Progenitor cell of endocrine pancreas (in vitro differentiated cells): ENCODE results near the gene SPRED2. TPM values are rescaled to one million over a fixed set of nuclear protein-coding genes. Genes with fewer than 3 reads are reported as not detected.

Experiments used
- DNase-seq: peaks from one replicate; pipeline ENCODE4 v3.0.0; 2021; ENCODE audit warnings: low spot score; ENCODE audit not compliant: unreplicated experiment
- H3K27ac Mint-ChIP-seq: 2 replicates; pipeline ENCODE4 v1.8.0; 2021; ENCODE audit warnings: mild to moderate bottlenecking, moderate library complexity, mixed read lengths
- H3K27me3 Mint-ChIP-seq: 2 replicates; pipeline ENCODE4 v1.8.0; 2021; ENCODE audit warnings: mixed read lengths
- H3K36me3 Mint-ChIP-seq: 2 replicates; pipeline ENCODE4 v1.8.0; 2022; ENCODE audit warnings: mixed read lengths; ENCODE audit not compliant: insufficient read depth
- H3K4me1 Mint-ChIP-seq: 2 replicates; pipeline ENCODE4 v1.8.0; 2021; ENCODE audit warnings: low read depth, mixed read lengths
- H3K4me3 Mint-ChIP-seq: 2 replicates; pipeline ENCODE4 v1.8.0; 2021; ENCODE audit warnings: low read depth, mild to moderate bottlenecking, moderate library complexity, mixed read lengths
- H3K9me3 Mint-ChIP-seq: 2 replicates; pipeline ENCODE4 v1.8.0; 2021; ENCODE audit warnings: low read depth, mixed read lengths
- CTCF ChIP-seq: fragments of 200-600 bp; sonication (generic); IDR thresholded peaks from one replicate; pipeline ENCODE4 v1.5.0; 2021; ENCODE audit warnings: antibody characterized with exemption, mild to moderate bottlenecking; ENCODE audit not compliant: unreplicated experiment
- total RNA-seq: library from RNA; stranded (reverse); gene quantifications from 2 replicates; pipeline ENCODE4 v1.2.1, GENCODE V29; 2021

SPRED2 gene
- total RNA-seq, 1 donor from 2014 or later, result 38.6 TPM

- DNase-seq, result no peak
- H3K9me3 Mint-ChIP-seq, result no peaks in the 10 kb centered on the region
- H3K36me3 Mint-ChIP-seq, result peaks cover 1% of the 10 kb centered on the region
- no peak overlapping the region for H3K27ac Mint-ChIP-seq
- peaks cover 35% of the 10 kb centered on the region for H3K4me1 Mint-ChIP-seq
- H3K4me3 Mint-ChIP-seq, result no peak overlapping the region
- no peaks in the 10 kb centered on the region for H3K27me3 Mint-ChIP-seq
- no peak for TF ChIP-seq CTCF
Observed at GRCh38 chr2:65377556-65378192, 54.7 kb downstream of the SPRED2 start.

GRCh38 chr2:65375723-65376122 lies 56.7 kb downstream of the SPRED2 start:
- Mint-ChIP-seq H3K27ac (no peak overlapping the region), H3K4me1 (peaks cover 37% of the 10 kb centered on the region), H3K9me3 (no peaks in the 10 kb centered on the region), H3K4me3 (no peak overlapping the region), H3K27me3 (no peaks in the 10 kb centered on the region), H3K36me3 (peaks cover 1% of the 10 kb centered on the region)
- DNase-seq, result no peak
- no peak for TF ChIP-seq CTCF

GRCh38 chr2:65374999-65375398 lies 57.4 kb downstream of the SPRED2 start:
- DNase-seq, result no peak
- Mint-ChIP-seq H3K27ac (no peak overlapping the region), H3K4me3 (no peak overlapping the region), H3K36me3 (no peaks in the 10 kb centered on the region), H3K9me3 (no peaks in the 10 kb centered on the region), H3K27me3 (no peaks in the 10 kb centered on the region), H3K4me1 (peaks cover 39% of the 10 kb centered on the region)
- no peak for TF ChIP-seq CTCF

DNA sequence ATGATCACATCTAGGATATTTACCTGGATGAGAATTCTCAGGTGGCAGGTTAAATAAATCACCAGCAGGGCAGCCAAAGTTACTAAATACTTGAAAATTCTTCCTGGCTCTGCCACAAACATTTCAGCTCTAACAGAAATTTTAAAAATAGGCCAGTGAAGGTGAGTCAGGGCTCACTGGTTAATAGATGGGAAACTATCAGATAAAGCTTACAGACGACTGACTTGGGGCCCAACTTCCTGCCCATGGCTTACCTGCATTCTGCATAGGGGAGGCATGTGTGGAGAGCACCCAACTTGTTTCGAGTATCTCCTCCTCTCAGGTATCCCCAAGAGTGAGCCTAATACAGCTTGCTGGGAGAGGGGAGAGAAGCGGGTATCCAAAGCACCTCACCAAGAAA lies 57.8 kb downstream of the SPRED2 start:
- no peaks in the 10 kb centered on the region for H3K27me3 Mint-ChIP-seq
- no peak for TF ChIP-seq CTCF
- H3K9me3 Mint-ChIP-seq, result no peaks in the 10 kb centered on the region
- DNase-seq, result no peak
- H3K4me3 Mint-ChIP-seq, result no peak overlapping the region
- no peaks in the 10 kb centered on the region for H3K36me3 Mint-ChIP-seq
- H3K27ac Mint-ChIP-seq, result no peak overlapping the region
- peaks cover 39% of the 10 kb centered on the region for H3K4me1 Mint-ChIP-seq

DNA sequence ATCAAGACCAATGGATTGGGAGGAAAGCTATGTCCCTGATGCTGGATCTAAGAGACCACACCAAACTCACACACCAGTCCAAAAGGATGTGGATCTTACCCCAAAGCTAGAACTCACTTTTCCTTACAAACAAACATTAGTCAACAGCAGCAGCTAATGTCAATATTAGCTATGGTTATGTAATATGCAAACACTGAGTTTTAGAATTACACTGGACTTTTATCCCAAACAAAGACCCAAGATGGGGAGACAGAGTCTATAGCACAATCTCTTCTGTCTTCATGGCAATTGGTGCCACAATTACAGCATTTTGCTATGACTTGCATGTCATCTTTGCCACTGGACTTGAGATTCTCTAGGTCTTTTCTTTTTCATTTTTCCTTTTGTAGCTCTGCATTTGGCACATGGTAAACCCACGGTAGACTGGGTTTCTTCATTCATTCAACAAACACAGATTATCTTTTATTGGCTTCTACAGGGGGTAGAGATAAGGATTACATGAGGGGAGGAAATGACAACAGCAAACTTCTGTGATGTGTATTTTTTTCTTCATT lies 59.0 kb downstream of the SPRED2 start:
- H3K9me3 Mint-ChIP-seq, result no peaks in the 10 kb centered on the region
- H3K27me3 Mint-ChIP-seq, result no peaks in the 10 kb centered on the region
- H3K36me3 Mint-ChIP-seq, result no peaks in the 10 kb centered on the region
- peaks cover 39% of the 10 kb centered on the region for H3K4me1 Mint-ChIP-seq
- no peak for DNase-seq
- H3K27ac Mint-ChIP-seq, result peak overlapping the region; percentile 23
- TF ChIP-seq CTCF, result no peak
- H3K4me3 Mint-ChIP-seq, result no peak overlapping the region
